HG03460 (cell line): Measurements from ENCODE around the gene METTL3.

Source experiments
- ATAC-seq: cut with Tn5 transposase; IDR thresholded peaks from one replicate; pipeline ENCODE4 v1.9.1; 2021; ENCODE audit not compliant: unreplicated experiment

Gene METTL3

DNA sequence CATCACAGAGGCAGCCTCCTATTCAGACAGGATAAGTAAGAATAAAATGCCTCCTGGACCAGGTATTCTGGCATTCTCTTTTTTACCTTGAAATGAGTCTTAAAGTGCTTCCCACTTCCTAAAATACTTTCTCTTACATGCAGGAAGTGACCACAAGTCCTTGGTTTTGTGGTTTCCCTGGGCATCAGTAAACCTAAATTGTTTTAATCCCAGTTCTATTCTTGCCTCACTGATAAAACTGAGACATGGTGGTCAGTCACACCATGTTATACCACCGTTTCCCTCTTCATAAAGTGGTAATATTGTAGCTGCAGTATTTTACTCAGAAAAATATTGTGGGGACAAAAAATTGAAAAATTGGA is 16.2 kb upstream of the METTL3 start:
- ATAC-seq: no peak

DNA sequence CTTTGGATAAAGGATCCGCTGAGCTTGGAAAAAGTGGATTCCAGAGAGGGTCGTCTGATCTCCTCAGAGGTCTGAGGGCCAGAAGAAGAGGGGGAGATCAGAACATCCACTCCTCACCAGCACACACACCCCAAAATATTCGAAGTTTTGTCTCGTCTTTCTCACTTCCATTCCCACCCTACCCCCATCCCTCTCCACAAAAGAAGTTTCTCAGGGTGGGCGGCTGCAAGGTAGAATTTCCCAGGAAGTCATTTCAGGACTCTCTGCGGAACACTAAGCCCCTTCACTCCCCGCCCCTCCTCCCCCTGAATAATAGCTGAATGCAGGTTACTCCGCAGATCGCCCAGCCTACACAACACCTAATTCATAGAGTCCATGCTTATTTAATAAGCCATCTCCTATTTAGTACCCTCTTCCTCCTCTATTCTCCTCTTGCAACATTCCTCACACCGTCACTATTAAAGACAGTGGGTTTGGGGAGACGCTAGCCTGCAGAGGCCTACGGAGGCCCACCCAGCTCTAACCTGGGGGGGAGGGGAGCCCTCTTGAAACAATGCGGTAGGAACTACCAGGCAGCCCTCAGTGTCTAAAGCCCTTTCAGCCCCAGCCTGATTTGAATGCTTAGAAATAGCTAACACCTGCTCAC is 15.7 kb upstream of the METTL3 start:
- ATAC-seq: no peak

DNA sequence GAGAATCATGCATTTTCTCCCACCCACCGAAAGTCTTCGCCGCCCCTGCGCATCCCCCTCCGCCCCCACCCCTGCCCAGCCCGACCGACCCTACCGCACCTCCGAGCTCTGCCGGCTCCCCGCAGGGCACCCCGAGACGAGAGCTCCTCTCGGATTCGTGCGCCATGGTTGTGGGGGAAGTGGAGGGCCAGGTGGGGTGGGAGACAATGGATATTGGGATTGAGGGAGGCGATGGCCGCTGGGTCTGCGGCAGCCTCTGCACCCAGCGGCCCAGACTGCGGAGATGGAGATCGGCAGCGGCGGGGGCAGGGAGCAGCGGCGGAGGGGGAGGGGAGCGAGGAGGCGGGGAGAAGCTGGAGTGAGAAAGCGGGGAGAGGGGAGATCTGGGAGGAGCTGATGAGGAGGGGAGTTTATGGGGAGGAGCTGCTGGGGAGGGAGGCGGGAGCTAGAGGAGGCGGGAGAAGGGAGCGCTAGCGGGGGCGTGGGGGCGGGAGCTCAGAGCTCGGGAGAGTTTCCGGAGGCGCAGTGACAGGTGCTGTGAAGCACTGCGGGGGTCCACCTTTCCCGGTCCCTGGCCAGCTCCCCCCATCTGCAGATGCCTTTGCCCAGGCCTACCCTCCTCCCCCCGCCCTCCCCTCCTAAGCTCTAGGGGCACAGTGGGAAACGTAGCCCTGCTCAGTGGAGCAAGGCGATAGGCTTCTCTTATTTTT is 15.0 kb upstream of the METTL3 start, which contains the start of gene SALL2:
TSS of gene SALL2 (minus strand) at position 385 of the 710 bp plus-strand sequence. CDS start at position 166, 219 bp downstream.
- ATAC-seq: no peak

GRCh38 chr14:21525571-21525961 is 14.4 kb upstream of the METTL3 start:
- no peak for ATAC-seq

DNA sequence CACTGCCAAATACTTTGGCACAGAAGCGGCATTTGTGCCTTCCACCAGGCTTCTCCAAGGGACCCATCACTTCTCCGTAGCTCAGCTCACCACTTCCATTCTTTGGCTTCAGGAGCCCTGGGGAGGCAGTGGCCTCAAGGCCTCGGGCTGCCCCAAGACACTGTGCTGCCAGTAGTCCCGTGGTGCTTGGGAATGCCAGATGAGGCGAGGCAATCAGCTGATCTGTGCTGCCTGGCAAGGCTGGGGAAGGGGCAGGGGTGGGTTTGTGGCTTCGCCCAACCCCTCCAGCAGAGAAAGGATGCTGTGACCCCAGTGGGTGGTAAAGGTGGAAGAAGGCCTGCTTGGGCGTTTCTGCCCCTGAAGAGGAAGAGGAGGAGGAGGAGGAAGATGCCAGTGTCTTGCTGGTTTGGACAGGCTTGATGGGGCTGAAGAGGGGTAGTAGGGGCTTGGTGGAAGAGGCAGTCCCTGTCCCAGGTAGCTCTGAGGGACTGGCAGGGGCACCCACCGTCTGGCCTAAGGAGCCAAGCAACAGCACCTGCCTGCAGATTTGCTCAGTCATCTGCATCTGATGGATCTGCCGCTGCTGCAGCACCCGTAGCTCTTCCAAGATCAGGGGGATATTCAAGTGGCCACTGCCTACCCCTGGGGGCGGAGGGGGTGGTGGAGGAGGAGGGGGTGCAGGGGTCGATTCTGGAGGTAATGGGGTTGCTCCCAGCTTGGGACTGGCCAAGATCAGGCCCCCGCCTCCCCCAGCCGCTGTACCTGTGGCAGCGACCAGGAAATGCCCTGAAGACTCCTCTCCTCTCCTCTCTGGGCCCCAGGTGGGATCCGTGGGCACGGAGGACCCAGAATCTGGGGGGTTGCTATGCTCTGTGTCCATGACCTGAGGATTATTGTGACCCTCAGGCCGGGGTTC is 13.7 kb upstream of the METTL3 start:
- no peak for ATAC-seq

DNA sequence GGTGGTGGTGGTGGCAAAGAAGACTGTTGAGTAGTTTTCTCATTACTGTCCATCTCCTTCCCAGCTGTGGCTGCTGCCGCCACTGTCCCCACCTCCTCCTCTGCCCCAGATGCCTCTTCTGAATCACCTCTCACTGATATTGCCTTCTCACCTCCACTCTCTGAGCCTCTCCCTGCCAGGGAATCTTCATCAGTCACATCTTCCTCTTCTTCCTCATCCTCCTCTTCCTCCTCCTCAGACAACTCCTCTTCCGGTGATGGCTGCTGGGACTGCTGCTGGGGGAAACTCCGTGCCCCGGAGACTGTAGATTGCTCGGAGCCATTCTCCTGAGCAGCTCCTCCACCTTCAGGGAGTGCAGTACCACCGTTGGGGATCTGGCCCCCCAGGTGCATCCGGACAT is 12.1 kb upstream of the METTL3 start:
- ATAC-seq: no peak

GRCh38 chr14:21521501-21521900 is 10.4 kb upstream of the METTL3 start:
- ATAC-seq: no peak

GRCh38 chr14:21520767-21521166 is 9.6 kb upstream of the METTL3 start:
- ATAC-seq: no peak

DNA sequence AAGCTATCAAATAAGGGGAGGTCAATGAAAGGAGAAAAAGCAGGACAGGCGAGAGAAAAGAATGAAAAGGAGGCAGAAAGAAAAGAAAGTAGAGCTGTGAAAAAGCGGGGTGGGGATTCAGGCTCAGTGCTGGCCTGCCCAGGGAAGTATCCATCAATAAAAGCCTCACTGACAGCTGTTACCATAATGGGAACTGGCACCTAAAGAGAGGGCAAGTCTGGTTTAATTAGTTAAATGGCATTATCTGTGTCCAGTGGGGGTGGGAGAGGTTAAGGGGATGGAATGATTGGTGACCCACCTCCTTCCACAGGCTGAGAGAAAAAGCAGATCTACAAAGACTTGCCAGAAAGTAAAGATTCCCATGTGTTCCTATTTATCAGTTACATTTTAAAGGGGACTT is 7.6 kb upstream of the METTL3 start:
- ATAC-seq: no peak

GRCh38 chr14:21514341-21514740 is 3.2 kb upstream of the METTL3 start:
- no peak for ATAC-seq

DNA sequence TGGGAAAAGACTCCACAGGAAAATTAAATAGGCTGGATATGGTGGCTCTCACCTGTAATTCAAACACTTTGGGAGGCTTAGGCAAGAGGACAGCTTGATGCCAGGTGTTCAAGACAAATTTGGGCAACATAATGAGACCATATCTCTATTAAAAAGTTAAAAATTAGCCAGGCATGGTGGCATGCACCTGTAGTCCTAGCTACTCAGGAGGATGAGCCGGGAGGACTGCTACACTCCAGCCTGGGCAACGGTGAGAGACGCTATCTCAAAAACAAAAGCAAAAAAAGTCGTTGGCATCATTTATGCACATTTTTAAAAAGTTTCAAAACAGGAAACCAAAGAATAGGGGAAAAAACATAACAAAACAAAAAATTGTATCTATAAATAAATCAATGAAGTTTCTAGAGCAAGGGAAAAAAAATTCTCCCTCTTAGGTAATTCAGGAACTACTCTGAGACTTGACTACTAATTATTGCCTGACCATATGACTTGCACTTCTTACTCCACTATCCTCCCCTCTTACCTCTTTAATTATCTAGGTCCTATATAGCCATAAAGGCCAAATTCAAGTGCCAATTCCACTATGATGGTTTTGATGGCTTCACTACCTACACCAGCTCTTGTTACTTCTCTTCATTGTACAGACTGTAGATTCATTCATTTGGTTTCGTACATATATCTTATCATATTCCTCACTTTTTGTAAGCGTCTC is 1.6 kb downstream of the METTL3 start:
- ATAC-seq: no peak

DNA sequence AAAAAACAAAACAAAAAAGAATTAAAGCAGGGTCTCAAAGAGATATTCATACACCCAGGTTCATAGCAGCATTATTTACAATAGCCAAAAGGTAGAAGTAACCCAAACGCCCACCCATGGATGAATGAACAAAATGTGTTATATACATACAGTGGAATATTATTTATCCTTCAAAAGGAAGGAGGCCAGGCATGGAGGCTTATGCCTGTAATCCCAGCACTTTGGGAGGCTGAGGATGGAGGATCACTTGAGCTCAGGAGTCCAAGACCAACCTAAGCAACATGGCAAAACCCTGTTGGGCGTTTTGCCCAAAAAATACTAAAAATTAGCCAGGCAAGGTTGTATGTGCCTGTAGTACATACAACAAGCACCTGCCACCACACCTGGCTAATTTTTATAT is 4.6 kb downstream of the METTL3 start:
- ATAC-seq: no peak

DNA sequence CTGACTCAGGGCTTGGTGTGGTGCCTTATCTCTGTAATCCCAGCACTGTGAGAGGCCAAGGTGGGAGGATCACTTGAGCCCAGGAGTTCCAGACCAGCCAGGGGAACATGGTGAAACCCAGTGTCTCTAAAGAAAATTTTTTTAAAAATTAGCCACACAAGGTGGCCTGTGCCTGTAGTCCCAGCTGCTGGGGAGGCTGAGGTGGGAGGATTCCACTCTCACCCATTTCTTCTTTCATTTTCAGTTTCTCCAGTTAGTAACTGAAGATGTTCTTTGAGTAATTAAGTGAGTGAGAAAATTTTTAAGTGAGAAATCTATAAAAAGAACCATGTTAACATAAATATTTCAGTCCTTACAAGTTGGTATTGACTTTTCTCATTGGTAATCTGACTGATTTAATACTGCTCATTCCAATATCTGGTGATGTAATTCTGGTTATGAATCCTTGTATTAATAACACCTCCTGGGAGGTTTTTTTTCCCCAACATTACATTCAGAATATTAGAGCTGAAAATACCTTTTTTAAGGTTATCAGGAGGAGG is 6.1 kb downstream of the METTL3 start:
- ATAC-seq: peak; percentile 70

DNA sequence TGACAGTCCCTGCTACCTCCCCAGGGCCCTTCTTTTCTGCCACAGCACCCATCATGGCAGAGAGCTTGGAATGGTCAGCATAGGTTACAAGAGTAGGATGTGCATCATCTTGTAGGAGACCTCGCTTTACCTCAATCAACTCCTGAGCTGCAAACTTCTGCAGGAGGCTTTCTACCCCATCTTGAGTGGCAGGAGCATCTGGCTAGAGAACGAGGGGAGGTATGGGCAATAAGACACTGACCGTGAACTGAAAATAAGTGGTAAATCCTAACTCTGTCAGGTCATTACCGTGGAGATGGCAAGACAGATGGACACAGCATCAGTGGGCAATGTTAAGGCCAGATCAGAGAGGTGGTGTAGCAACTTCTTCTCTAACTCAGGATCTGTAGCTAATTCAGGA is 7.8 kb downstream of the METTL3 start:
- ATAC-seq: no peak

DNA sequence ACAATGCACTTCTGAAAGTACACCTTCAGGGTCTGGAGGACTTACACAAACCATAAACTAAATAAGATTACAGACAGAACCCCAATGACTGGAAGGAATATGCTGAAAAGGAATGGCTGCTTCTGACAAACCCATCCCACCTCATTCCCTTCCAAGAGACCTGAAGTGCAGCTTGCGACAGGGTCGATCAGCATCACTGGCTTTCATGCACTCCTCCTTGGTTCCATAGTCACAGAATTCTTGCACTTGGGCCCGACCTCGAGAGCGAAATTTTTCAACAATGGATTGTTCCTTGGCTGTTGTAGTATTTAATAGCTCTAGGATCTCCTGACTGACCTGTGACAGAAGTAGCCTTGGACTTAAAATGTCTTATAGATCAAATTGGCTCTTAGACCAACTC is 9.6 kb downstream of the METTL3 start:
- no peak for ATAC-seq

- ATAC-seq: no peak
These were observed 12.3 kb downstream of the METTL3 start for GRCh38 chr14:21498540-21499526.

DNA sequence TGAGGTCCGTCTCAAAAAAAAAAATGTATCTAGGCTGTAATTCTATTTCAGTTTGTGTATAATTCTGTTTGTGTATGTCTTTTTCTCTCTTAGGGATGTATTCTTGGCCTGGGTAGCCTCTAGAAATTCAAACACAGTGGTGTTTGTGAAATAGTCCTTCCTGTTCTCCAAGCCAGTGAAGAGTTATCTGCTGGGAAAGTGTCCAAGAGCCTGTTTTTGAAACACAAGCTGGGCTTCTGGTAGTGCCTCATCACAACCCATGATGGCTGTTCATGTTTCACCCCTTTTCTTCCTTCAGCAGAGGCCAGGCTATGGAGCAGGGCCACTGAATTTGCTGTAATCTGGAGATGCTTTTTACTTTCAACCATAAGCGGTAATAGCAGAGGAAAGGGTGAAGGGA is 14.7 kb downstream of the METTL3 start:
- ATAC-seq: no peak

GRCh38 chr14:21494902-21495762 is 16.0 kb downstream of the METTL3 start:
- ATAC-seq: no peak

DNA sequence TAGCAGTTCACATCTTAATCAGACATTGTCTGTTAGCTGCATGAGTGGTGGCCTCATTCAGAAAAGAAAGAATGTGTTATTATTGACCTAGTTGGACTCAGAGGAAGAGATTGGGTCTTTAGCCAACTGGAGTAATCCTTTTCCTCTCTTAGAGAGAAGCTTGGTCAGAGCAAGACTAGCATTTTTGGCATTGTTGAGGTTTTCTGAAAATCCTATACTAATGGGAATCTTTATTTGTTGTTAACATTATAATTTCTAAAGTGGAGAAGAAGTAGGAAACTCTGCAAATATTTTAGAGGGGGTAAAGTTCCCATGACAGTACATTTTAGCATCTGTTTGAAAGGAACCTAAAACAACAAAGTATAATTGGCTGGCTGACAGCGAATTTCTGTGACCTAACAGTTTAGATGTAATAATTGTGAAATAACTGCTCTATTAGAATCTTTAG is 24.5 kb downstream of the METTL3 start:
- ATAC-seq: no peak
